Lung (tissue), 12 donors: Measurements from ENCODE around the gene ARHGEF2. TPM values are rescaled to one million over a fixed set of nuclear protein-coding genes. Genes with fewer than 3 reads are reported as not detected.

Experiments
- ATAC-seq: fragments of 200-7000 bp; cut with Tn5 transposase; one replicate; pipeline ENCODE4 v1.9.1; 2020; ENCODE audit warnings: moderate number of reproducible peaks; ENCODE audit not compliant: insufficient read depth, low FRiP score
- DNase-seq, 3 donors: peaks; one replicate each; pipeline ENCODE4 v3.0.0-alpha.2; 2013 to 2017
- H3K27ac ChIP-seq, 2 donors: one replicate each; pipeline ENCODE4 v1.5.1; 2013; ENCODE audit warnings: mild to moderate bottlenecking in 2 of 2, moderate library complexity in 2 of 2, control low read depth in 1 of 2, inconsistent platforms in 1 of 2, low read depth in 1 of 2, low read length in 1 of 2
- H3K27me3 ChIP-seq, 3 donors: one replicate each; pipeline ENCODE4 v1.5.1; 2013; ENCODE audit warnings: low read length in 2 of 3; ENCODE audit not compliant: control insufficient read depth in 3 of 3, insufficient read depth in 3 of 3
- H3K36me3 ChIP-seq, 4 donors: one replicate each; pipeline ENCODE4 v1.5.1; 2013; ENCODE audit warnings: low read length in 4 of 4, mild to moderate bottlenecking in 1 of 4, moderate library complexity in 1 of 4; ENCODE audit not compliant: control insufficient read depth in 4 of 4, insufficient read depth in 4 of 4
- H3K4me1 ChIP-seq, 5 donors: one replicate each; pipeline ENCODE4 v1.5.1; 2013; ENCODE audit warnings: low read length in 5 of 5, mild to moderate bottlenecking in 2 of 5, moderate library complexity in 1 of 5; ENCODE audit not compliant: control insufficient read depth in 5 of 5, insufficient read depth in 5 of 5
- H3K4me3 ChIP-seq: one replicate; pipeline ENCODE4 v1.5.1; 2013; ENCODE audit warnings: mild to moderate bottlenecking, control low read depth, moderate library complexity
- H3K9ac ChIP-seq, 2 donors: one replicate each; pipeline ENCODE4 v1.5.1; 2013; ENCODE audit warnings: low read length in 2 of 2, control low read depth in 1 of 2; ENCODE audit not compliant: insufficient read depth in 1 of 2
- H3K9me3 ChIP-seq, 4 donors: one replicate each; pipeline ENCODE4 v1.5.1; 2013; ENCODE audit warnings: low read length in 3 of 4, mild to moderate bottlenecking in 1 of 4, moderate library complexity in 1 of 4; ENCODE audit not compliant: control insufficient read depth in 4 of 4, insufficient read depth in 3 of 4
- CTCF ChIP-seq: IDR thresholded peaks from 2 replicates; pipeline ENCODE4 v1.5.1; 2012; ENCODE audit warnings: mild to moderate bottlenecking; ENCODE audit errors: control extremely low read depth, extremely low read depth
- WGBS, 2 donors: extraction: QIAGEN DNeasy Blood & Tissue Kit; methylation state at CpG; one replicate each; pipeline ENCODE4 v1.1.7; 2013; 5-methylcytosine and 5-hydroxymethylcytosine counted together
- polyA plus RNA-seq, 2 donors: library from polyadenylated mRNA; stranded (reverse); fragments of 200-250 nt; gene quantifications; one replicate each; pipeline ENCODE4 v1.2.1, GENCODE V29; 2013
- total RNA-seq, 2 donors: library from RNA; depleted of rRNA in 1 of 2; stranded (reverse); fragments of >200 nt in 1 of 2; gene quantifications; one replicate each; pipeline ENCODE4 v1.2.1, GENCODE V29; 2014 to 2021
- donor health status: control.
- donor health status: control.
- donor health status: Bipolar disorder and iron deficiency.
- donor health status: healthy.
- donor health status: DM: yes; HTN: yes; CAD: no.

Gene ARHGEF2
- total and polyA plus RNA-seq, 4 donors, result 72.0 to 289 (median 120) TPM

GRCh38 chr1:155968051-155968400 lies 10.3 kb downstream of the ARHGEF2 start:
- H3K27me3 ChIP-seq, result no peaks in the 10 kb centered on the region
- peaks cover 2 to 48% (median 23%) of the 10 kb centered on the region in 4 donors for H3K36me3 ChIP-seq
- H3K4me3 ChIP-seq, result no peak overlapping the region
- TF ChIP-seq CTCF, result no peak
- DNase-seq (no peak), ATAC-seq (no peak)
- 48 to 55% methylated on average over 7 of the region's 7 CpGs for WGBS, 2 donors
- peak overlapping the region; percentile 46 to 85 for H3K27ac ChIP-seq
- H3K9me3 ChIP-seq, result no peaks in the 10 kb centered on the region
- peaks cover 16 to 59% (median 35%) of the 10 kb centered on the region in 5 donors for H3K4me1 ChIP-seq
- H3K9ac ChIP-seq, result peak overlapping the region in 1 of 2 donors; percentile 44

GRCh38 chr1:155967341-155968050 lies 10.9 kb downstream of the ARHGEF2 start:
- ATAC-seq, result no peak
- WGBS, 2 donors, result 10 to 26% methylated on average over 12 to 13 of the region's 13 CpGs
- H3K27me3 ChIP-seq, result no peaks in the 10 kb centered on the region
- H3K27ac ChIP-seq, result peak overlapping the region; percentile 46 to 85
- peaks cover 13 to 57% (median 35%) of the 10 kb centered on the region in 5 donors for H3K4me1 ChIP-seq
- H3K4me3 ChIP-seq, result no peak overlapping the region
- no peaks in the 10 kb centered on the region for H3K9me3 ChIP-seq
- peaks cover 2 to 54% (median 29%) of the 10 kb centered on the region in 4 donors for H3K36me3 ChIP-seq
- H3K9ac ChIP-seq, result peak overlapping the region in 1 of 2 donors; percentile 44
- peak in 2 of 3 donors; percentile 46 to 63 for DNase-seq
- no peak for TF ChIP-seq CTCF

GRCh38 chr1:155966750-155967149 lies 11.6 kb downstream of the ARHGEF2 start:
- H3K4me1 ChIP-seq, result peaks cover 13 to 50% (median 35%) of the 10 kb centered on the region in 5 donors
- H3K9ac ChIP-seq, result no peak overlapping the region
- no peaks in the 10 kb centered on the region for H3K27me3 ChIP-seq
- 39 to 44% methylated on average over 7 of the region's 7 CpGs for WGBS, 2 donors
- no peak overlapping the region for H3K4me3 ChIP-seq
- no peak for TF ChIP-seq CTCF
- ATAC-seq (no peak), DNase-seq (no peak)
- no peaks in the 10 kb centered on the region for H3K9me3 ChIP-seq
- peak overlapping the region; percentile 46 to 85 for H3K27ac ChIP-seq
- peaks cover 2 to 58% (median 34%) of the 10 kb centered on the region in 4 donors for H3K36me3 ChIP-seq
